ENCODE data around the gene RMND5B.

RMND5B gene

DNA sequence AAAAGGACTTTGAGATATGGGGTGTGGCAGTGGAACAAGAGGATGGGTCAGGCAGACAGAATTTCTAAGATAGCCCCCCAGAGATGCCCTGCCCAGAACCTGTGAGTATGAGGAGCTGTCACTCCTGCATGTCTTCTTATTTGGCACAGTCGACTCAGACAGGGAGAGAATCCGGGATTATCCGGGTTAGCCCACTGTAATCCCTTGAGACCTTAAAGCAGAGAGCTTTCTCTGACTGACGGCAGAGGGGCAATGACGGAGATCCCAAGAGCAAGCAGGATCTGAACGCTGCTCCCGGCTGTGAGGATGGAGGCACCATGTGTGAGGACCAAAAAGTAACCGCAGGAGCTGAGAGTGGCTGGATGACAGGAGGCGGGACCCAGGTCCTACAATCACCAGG is 31.7 kb downstream of the RMND5B start:
- Histone ChIP-seq H3K9me3 (replicated peaks; ENCODE audit: insufficient read depth, low read length) (no peaks in the 10 kb centered on the region), H2AFZ (ENCODE audit: low read length) (no peak overlapping the region), H3K4me1 (ENCODE audit: low read length) (peaks cover 5% of the 10 kb centered on the region; the same call in 1 of the 2 replicates), H3K9ac (ENCODE audit: low read length) (no peak overlapping the region), H3F3A (ENCODE audit: insufficient read depth, low read length) (no peaks in the 10 kb centered on the region), H3K27me3 (replicated peaks; ENCODE audit: insufficient read depth, low read length) (peaks cover 12% of the 10 kb centered on the region), H3K27ac (ENCODE audit: low read length) (no peak overlapping the region), H3K36me3 (replicated peaks; ENCODE audit: insufficient read depth, low read length) (no peaks in the 10 kb centered on the region), H3K79me2 (ENCODE audit: low read length) (no peaks in the 10 kb centered on the region), H3K4me3 (ENCODE audit: low read length) (no peak overlapping the region), H4K20me1 (ENCODE audit: insufficient read depth, low read length) (no peaks in the 10 kb centered on the region), H3K4me2 (ENCODE audit: low read depth, low read length) (no peak overlapping the region), H3K9me2 (replicated peaks; ENCODE audit: insufficient read depth, low read length) (no peaks in the 10 kb centered on the region)
- TF ChIP-seq EZH2 (optimal IDR thresholded peaks at IDR 0.05; ENCODE audit: low read depth, low read length): no peak
- TF ChIP-seq, protein P1, sequence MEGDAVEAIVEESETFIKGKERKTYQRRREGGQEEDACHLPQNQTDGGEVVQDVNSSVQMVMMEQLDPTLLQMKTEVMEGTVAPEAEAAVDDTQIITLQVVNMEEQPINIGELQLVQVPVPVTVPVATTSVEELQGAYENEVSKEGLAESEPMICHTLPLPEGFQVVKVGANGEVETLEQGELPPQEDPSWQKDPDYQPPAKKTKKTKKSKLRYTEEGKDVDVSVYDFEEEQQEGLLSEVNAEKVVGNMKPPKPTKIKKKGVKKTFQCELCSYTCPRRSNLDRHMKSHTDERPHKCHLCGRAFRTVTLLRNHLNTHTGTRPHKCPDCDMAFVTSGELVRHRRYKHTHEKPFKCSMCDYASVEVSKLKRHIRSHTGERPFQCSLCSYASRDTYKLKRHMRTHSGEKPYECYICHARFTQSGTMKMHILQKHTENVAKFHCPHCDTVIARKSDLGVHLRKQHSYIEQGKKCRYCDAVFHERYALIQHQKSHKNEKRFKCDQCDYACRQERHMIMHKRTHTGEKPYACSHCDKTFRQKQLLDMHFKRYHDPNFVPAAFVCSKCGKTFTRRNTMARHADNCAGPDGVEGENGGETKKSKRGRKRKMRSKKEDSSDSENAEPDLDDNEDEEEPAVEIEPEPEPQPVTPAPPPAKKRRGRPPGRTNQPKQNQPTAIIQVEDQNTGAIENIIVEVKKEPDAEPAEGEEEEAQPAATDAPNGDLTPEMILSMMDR (IDR thresholded peaks at IDR 0.05; ENCODE audit: low read length): no peak
- no peak for TF ChIP-seq EZH2phosphoT487 (IDR thresholded peaks at IDR 0.05; ENCODE audit: low read length)
- DNase-seq: no peak

DNA sequence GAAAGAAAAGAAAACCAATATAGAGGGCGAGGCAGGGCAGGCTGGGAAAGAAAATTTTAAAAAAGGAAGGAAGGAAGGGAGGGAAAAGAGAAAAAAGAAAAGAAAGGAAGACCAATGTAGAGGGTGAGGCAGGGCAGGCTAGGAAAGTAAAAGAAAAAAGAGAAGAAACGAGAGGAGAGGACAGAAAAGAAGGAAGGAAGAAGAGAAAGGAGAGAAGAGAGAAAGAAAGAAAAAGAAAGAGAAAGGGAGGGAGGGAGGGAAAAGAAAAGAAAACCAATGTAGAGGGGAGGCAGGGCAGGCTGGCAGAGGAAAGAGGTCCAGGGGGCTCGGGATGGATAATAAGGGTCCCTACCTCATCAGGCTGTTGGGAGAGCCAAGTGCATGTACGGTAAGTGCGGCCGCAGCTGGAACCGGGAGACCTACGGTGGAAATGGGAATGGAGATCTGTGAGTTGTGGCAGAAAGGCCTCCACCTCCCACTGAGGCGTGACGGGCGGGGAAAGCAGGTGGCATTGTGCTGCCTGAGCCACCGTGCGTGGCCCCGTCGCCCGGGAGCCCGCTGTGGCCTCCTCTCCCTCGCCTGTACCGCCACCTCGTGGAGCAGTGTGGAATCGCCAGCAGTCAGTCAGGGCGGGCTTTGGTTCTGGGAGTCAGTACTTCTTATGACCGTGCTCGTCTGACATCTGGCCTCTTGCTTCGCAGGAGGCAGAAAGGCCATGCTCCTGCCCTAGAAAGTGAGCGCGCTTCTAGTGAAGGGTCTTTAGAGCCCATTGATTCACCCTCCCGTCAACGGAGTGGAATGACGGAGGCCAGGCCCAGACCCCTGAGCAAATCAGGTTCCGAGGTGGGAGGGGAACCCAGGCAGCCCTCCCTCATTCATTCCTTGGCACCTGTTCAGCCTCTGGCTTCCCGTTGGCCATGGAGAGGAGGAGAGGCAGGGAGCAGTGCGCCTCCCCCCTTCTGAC is 33.2 kb downstream of the RMND5B start:
- H3K4me2 ChIP-seq (ENCODE audit: low read depth, low read length): peak overlapping the region; percentile 83
- peaks cover 5% of the 10 kb centered on the region; the same call in 1 of the 2 replicates for H3K4me1 ChIP-seq (ENCODE audit: low read length)
- peak; percentile 84 for DNase-seq
- no peak overlapping the region for H3K9ac ChIP-seq (ENCODE audit: low read length)
- no peaks in the 10 kb centered on the region for H3F3A ChIP-seq (ENCODE audit: insufficient read depth, low read length)
- no peaks in the 10 kb centered on the region for H3K79me2 ChIP-seq (ENCODE audit: low read length)
- TF ChIP-seq EZH2 (optimal IDR thresholded peaks at IDR 0.05; ENCODE audit: low read depth, low read length) (no peak), EZH2phosphoT487 (IDR thresholded peaks at IDR 0.05; ENCODE audit: low read length) (no peak)
- TF ChIP-seq, protein P1 (IDR thresholded peaks at IDR 0.05; ENCODE audit: low read length): peak; percentile 95
- H3K27ac ChIP-seq (ENCODE audit: low read length): no peak overlapping the region
- H2AFZ ChIP-seq (ENCODE audit: low read length): peak overlapping the region; percentile 62
- H3K27me3 ChIP-seq (replicated peaks; ENCODE audit: insufficient read depth, low read length): peaks cover 12% of the 10 kb centered on the region
- peak overlapping the region; percentile 46; the same call in 1 of the 2 replicates for H3K4me3 ChIP-seq (ENCODE audit: low read length)
- H3K9me2 ChIP-seq (replicated peaks; ENCODE audit: insufficient read depth, low read length): no peaks in the 10 kb centered on the region
- no peaks in the 10 kb centered on the region for H3K36me3 ChIP-seq (replicated peaks; ENCODE audit: insufficient read depth, low read length)
- H3K9me3 ChIP-seq (replicated peaks; ENCODE audit: insufficient read depth, low read length): no peaks in the 10 kb centered on the region
- H4K20me1 ChIP-seq (ENCODE audit: insufficient read depth, low read length): no peaks in the 10 kb centered on the region

DNA sequence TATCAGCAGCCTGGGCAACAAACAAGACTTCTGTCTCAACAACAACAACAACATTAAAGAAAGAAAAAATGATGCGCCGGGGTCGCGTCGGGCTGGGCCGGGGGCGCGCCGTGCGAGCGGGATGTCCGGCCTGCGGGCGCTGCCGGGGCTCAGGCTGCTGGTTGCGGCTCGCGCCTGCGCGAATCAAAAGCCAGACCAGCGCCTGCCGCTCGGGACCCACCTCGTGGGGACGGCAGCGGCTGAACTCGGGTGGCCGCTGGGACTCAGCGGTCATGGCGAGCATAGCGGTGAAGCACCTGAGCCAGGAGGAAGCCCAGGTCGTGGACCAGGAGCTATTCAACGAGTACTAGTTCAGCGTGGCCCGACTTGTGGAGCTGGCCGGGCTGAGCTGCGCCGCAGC is 34.8 kb downstream of the RMND5B start:
- TF ChIP-seq EZH2phosphoT487 (IDR thresholded peaks at IDR 0.05; ENCODE audit: low read length) (no peak), EZH2 (optimal IDR thresholded peaks at IDR 0.05; ENCODE audit: low read depth, low read length) (no peak)
- TF ChIP-seq, protein P1 (IDR thresholded peaks at IDR 0.05; ENCODE audit: low read length): no peak
- no peak overlapping the region for H3K4me3 ChIP-seq (ENCODE audit: low read length)
- peaks cover 12% of the 10 kb centered on the region for H3K27me3 ChIP-seq (replicated peaks; ENCODE audit: insufficient read depth, low read length)

More for the DNA sequence above, 34.8 kb downstream of the RMND5B start:
- Histone ChIP-seq H4K20me1 (ENCODE audit: insufficient read depth, low read length) (no peaks in the 10 kb centered on the region), H3K4me1 (ENCODE audit: low read length) (peaks cover 5% of the 10 kb centered on the region; the same call in 1 of the 2 replicates), H3K9me2 (replicated peaks; ENCODE audit: insufficient read depth, low read length) (no peaks in the 10 kb centered on the region), H3K36me3 (replicated peaks; ENCODE audit: insufficient read depth, low read length) (no peaks in the 10 kb centered on the region), H3F3A (ENCODE audit: insufficient read depth, low read length) (no peaks in the 10 kb centered on the region), H3K9me3 (replicated peaks; ENCODE audit: insufficient read depth, low read length) (no peaks in the 10 kb centered on the region), H3K9ac (ENCODE audit: low read length) (no peak overlapping the region), H3K79me2 (ENCODE audit: low read length) (no peaks in the 10 kb centered on the region), H3K4me2 (ENCODE audit: low read depth, low read length) (no peak overlapping the region), H2AFZ (ENCODE audit: low read length) (no peak overlapping the region), H3K27ac (ENCODE audit: low read length) (no peak overlapping the region)
- DNase-seq: no peak
